Kidney (tissue), 14 donors: ENCODE results near the gene ZNF219. TPM values are rescaled to one million over a fixed set of nuclear protein-coding genes. Genes with fewer than 3 reads are reported as not detected.

Source experiments
- DNase-seq, 5 donors: peaks; one replicate each; pipeline ENCODE4 v3.0.0-alpha.2; 2013 to 2020
- FAIRE-seq: peaks from 2 replicates; lab custom pipeline; 2012; peaks lifted over from hg19 to GRCh38; lab: Jason Lieb, UNC
- H3K27ac ChIP-seq, 2 donors: one replicate each; pipeline ENCODE4 v1.7.0; 2013; ENCODE audit warnings: low read depth in 2 of 2, low read length in 2 of 2, inconsistent platforms in 1 of 2
- H3K27me3 ChIP-seq: one replicate; pipeline ENCODE4 v1.7.1; 2013; ENCODE audit warnings: low read length, inconsistent platforms; ENCODE audit not compliant: control insufficient read depth, insufficient read depth
- H3K36me3 ChIP-seq, 3 donors: one replicate each; pipeline versions ENCODE4 v1.7.0 to v1.7.1; 2013; ENCODE audit warnings: low read length in 3 of 3, control low read depth in 1 of 3, inconsistent platforms in 1 of 3; ENCODE audit not compliant: insufficient read depth in 3 of 3, control insufficient read depth in 2 of 3
- H3K4me1 ChIP-seq, 3 donors: one replicate each; pipeline versions ENCODE4 v1.7.0 to v1.7.1; 2013; ENCODE audit warnings: low read length in 3 of 3, inconsistent platforms in 1 of 3, low read depth in 1 of 3; ENCODE audit not compliant: control insufficient read depth in 2 of 3, insufficient read depth in 2 of 3
- H3K4me3 ChIP-seq, 3 donors: one replicate each; pipeline versions ENCODE4 v1.7.0 to v1.8.1; 2013; ENCODE audit warnings: low read length in 3 of 3, control low read depth in 1 of 3, inconsistent platforms in 1 of 3
- H3K9ac ChIP-seq, 3 donors: one replicate each; pipeline versions ENCODE4 v1.7.0 to v1.7.1; 2013; ENCODE audit warnings: low read length in 3 of 3, control low read depth in 1 of 3, inconsistent platforms in 1 of 3
- H3K9me3 ChIP-seq, 3 donors: one replicate each; pipeline versions ENCODE4 v1.7.0 to v1.7.1; 2013; ENCODE audit warnings: low read length in 3 of 3, control low read depth in 1 of 3, inconsistent platforms in 1 of 3; ENCODE audit not compliant: control insufficient read depth in 2 of 3, insufficient read depth in 1 of 3
- intact Hi-C: fragments of 100-400 bp; cut with DNase I; formaldehyde crosslinking; loops from one replicate; pipeline ENCODE4 v1.11.1; 2022
- polyA plus RNA-seq: library from polyadenylated mRNA; stranded (reverse); fragments of 350-450 nt; fragmentation: Illumina TruSeq; extraction: RNeasy Lipid Tissue Mini Kit (QIAGEN cat#74804); gene quantifications from one replicate; pipeline ENCODE4 v1.2.3, GENCODE V29; 2014; ENCODE audit warnings: low read depth, low replicate concordance; ENCODE audit not compliant: insufficient read depth
- total RNA-seq: library from RNA; stranded (reverse); fragmentation: NEBNext Ultra II Directional; extraction: Animal tissue kit (Norgen Biotek cat#: 25700); gene quantifications from one replicate; pipeline ENCODE4 v1.2.1, GENCODE V29; 2021
- TF ChIP-seq, protein P1 (sequence below): IDR thresholded peaks from 3 replicates; pipeline ENCODE4 v1.5.1; 2012; ENCODE audit warnings: mild to moderate bottlenecking, moderate library complexity, borderline replicate concordance; ENCODE audit not compliant: insufficient read depth; ENCODE audit errors: extremely low read depth
- donor health status: control.
- donor health status: control.
- donor health status: control.
- donor health status: control.
- donor health status: control.
- donor health status: DM: yes; HTN: yes; CAD: no.
- donor health status: Normal renal cell carcinoma (clear cell type).

Gene ZNF219
- total and polyA plus RNA-seq, 2 donors from 2014 or later = 12.6 to 24.6 TPM

DNA sequence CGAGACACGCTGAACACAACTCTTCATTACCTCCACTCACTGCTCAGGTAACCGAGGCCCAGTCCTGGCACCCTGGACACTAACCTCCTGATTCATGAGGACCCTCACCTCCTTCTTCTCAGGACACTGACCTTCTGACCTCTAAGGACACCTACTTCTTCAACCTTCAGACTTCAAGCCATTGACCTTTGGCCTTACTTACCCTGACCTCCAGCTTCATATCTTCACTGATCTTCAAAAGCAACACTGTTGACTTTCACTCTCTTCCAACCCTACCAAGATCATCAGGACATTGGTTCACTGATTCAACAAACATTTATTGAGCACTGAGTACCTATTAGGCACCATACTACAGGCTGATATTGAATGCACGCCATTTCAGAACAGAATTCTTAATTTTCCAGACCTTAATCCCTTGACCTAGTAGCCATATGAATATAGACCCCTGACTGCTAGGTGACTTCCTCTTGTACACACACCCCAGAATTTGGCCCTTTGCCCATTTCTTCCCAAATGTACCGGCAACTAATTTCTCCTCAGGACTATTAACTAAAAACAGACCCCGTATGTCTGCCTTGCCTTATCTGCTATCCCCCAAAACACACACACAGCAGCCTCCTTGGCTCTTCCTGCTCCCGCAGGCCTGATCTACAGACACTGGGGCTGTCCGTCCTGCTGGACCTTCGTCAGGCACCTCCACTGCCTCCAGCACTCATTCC lies 22.6 kb downstream of the ZNF219 start:
- Histone ChIP-seq H3K9me3 (no peaks in the 10 kb centered on the region), H3K36me3 (peaks cover 23 to 48% (median 29%) of the 10 kb centered on the region in 3 donors), H3K9ac (no peak overlapping the region), H3K4me1 (peaks cover 0 to 6% (median 0%) of the 10 kb centered on the region in 3 donors), H3K27me3 (no peaks in the 10 kb centered on the region), H3K4me3 (no peak overlapping the region), H3K27ac (no peak overlapping the region)
- TF ChIP-seq, protein P1, sequence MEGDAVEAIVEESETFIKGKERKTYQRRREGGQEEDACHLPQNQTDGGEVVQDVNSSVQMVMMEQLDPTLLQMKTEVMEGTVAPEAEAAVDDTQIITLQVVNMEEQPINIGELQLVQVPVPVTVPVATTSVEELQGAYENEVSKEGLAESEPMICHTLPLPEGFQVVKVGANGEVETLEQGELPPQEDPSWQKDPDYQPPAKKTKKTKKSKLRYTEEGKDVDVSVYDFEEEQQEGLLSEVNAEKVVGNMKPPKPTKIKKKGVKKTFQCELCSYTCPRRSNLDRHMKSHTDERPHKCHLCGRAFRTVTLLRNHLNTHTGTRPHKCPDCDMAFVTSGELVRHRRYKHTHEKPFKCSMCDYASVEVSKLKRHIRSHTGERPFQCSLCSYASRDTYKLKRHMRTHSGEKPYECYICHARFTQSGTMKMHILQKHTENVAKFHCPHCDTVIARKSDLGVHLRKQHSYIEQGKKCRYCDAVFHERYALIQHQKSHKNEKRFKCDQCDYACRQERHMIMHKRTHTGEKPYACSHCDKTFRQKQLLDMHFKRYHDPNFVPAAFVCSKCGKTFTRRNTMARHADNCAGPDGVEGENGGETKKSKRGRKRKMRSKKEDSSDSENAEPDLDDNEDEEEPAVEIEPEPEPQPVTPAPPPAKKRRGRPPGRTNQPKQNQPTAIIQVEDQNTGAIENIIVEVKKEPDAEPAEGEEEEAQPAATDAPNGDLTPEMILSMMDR = no peak
- DNase-seq (no peak), FAIRE-seq (no peak)
- intact Hi-C loops = no loop called here

DNA sequence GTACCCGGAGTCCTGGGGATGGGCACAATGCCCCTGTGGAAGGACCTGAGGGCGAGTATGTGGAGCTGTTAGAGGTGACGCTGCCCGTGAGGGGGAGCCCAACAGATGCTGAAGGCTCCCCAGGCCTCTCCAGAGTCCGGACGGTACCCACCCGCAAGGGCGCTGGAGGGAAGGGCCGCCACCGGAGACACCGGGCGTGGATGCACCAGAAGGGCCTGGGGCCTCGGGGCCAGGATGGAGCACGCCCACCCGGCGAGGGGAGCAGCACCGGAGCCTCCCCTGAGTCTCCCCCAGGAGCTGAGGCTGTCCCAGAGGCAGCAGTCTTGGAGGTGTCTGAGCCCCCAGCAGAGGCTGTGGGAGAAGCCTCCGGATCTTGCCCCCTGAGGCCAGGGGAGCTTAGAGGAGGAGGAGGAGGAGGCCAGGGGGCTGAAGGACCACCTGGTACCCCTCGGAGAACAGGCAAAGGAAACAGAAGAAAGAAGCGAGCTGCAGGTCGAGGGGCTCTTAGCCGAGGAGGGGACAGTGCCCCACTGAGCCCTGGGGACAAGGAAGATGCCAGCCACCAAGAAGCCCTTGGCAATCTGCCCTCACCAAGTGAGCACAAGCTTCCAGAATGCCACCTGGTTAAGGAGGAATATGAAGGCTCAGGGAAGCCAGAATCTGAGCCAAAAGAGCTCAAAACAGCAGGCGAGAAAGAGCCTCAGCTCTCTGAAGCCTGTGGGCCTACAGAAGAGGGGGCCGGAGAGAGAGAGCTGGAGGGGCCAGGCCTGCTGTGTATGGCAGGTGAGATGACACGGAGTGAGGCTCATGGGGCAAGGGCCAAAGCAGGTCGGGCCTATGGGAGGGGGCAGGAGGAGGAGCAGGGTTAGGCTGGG lies 23.8 kb downstream of the ZNF219 start:
- intact Hi-C loops = no loop called here
- FAIRE-seq (no peak), DNase-seq (no peak)
- Histone ChIP-seq H3K27ac (no peak overlapping the region), H3K4me3 (no peak overlapping the region), H3K4me1 (peaks cover 0 to 6% (median under 1%) of the 10 kb centered on the region in 3 donors), H3K9me3 (no peaks in the 10 kb centered on the region), H3K36me3 (peaks cover 21 to 40% (median 29%) of the 10 kb centered on the region in 3 donors), H3K9ac (no peak overlapping the region), H3K27me3 (no peaks in the 10 kb centered on the region)
- TF ChIP-seq, protein P1 = no peak

DNA sequence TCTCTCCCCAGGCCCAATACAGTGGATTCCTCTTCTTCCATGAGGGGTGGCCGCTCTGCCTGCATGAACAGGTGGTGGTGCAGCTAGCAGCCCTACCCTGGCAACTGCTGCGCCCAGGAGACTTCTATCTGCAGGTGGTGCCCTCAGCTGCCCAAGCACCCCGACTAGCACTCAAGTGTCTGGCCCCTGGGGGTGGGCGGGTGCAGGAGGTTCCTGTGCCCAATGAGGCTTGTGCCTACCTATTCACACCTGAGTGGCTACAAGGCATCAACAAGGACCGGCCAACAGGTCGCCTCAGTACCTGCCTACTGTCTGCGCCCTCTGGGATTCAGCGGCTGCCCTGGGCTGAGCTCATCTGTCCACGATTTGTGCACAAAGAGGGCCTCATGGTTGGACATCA lies 24.5 kb downstream of the ZNF219 start:
- intact Hi-C loops = no loop called here
- TF ChIP-seq, protein P1 = no peak
- Histone ChIP-seq H3K9me3 (no peaks in the 10 kb centered on the region), H3K4me3 (no peak overlapping the region), H3K36me3 (peaks cover 15 to 33% (median 29%) of the 10 kb centered on the region in 3 donors), H3K27me3 (no peaks in the 10 kb centered on the region), H3K27ac (no peak overlapping the region), H3K4me1 (peaks cover 6 to 8% (median 7%) of the 10 kb centered on the region in 3 donors), H3K9ac (no peak overlapping the region)
- DNase-seq (no peak), FAIRE-seq (no peak)
